Measurements from ENCODE around the gene IGFLR1. TPM values are rescaled to one million over a fixed set of nuclear protein-coding genes. Genes with fewer than 3 reads are reported as not detected.
A peak's percentile ranks its signal among the peaks of the same experiment; 100 is the strongest.

The IGFLR1 gene
- total and polyA plus RNA-seq, 12 donors: 4.9 to 35.3 (median 14.7) TPM

DNA sequence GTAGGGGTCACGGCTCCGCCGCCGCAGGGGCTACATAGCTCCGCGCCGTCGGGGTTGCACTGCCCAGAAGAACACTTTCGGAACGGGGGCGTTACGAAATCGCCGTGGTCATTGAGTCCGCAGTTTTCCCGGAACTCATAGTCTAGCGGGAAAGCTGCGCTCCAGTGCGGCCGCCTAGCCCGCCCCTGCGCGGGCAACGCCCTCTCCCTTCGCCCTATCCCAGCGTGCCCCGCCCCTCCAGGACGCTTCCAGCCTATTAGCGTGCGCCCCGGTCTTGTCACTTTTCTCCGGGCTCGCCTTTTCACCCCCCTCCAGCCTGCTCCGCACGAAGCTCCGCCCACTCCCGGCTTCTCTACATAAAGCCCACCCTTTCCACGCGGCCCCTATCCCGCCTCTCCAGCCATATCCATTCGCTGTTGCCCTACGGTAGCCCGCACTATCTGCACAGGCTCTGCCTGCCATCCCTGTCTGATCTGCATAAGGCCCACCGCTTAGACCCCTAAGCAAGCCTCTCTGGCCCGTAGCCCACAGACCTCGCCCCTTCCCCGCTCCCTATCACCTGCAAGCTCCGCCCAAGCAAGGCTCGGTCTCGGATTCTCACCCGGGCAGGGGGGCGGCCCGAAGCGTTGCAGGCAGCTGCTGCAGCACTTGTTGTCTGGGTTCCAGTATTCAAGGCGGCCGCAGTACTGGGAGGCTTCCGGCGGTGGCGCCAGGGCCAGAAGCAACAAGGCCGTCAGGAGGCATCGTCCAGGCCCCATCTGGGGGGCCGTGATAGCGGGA, 1.6 kb downstream of the IGFLR1 start:
- TF ChIP-seq, protein P1, sequence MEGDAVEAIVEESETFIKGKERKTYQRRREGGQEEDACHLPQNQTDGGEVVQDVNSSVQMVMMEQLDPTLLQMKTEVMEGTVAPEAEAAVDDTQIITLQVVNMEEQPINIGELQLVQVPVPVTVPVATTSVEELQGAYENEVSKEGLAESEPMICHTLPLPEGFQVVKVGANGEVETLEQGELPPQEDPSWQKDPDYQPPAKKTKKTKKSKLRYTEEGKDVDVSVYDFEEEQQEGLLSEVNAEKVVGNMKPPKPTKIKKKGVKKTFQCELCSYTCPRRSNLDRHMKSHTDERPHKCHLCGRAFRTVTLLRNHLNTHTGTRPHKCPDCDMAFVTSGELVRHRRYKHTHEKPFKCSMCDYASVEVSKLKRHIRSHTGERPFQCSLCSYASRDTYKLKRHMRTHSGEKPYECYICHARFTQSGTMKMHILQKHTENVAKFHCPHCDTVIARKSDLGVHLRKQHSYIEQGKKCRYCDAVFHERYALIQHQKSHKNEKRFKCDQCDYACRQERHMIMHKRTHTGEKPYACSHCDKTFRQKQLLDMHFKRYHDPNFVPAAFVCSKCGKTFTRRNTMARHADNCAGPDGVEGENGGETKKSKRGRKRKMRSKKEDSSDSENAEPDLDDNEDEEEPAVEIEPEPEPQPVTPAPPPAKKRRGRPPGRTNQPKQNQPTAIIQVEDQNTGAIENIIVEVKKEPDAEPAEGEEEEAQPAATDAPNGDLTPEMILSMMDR (IDR thresholded peaks at IDR 0.05): peak in 2 of 6 experiments; percentile 24 to 29
- TF ChIP-seq POLR2A (IDR thresholded peaks at IDR 0.05): peak in 1 of 2 donors; percentile 47
- intact Hi-C loops (cut with DNase I): no loop called here
- Histone ChIP-seq H3K4me1 (replicated peaks in 1 of 2) (peaks cover 18 to 34% of the 10 kb centered on the region in 2 donors), H3K27ac (peak overlapping the region; percentile 75 to 95 (median 86)), H3K9me3 (replicated peaks in 1 of 3) (no peaks in the 10 kb centered on the region), H3K4me3 (peak overlapping the region in 3 of 4 donors; percentile 11 to 65 (median 59)), H3K36me3 (replicated peaks in 1 of 2) (peaks cover 0 to 36% of the 10 kb centered on the region in 2 donors), H3K27me3 (no peaks in the 10 kb centered on the region)
- 0 to 1% (median 1%) methylated on average over 31 to 63 of the region's 63 CpGs for WGBS, 4 donors
- peak; percentile 97 to 99 (median 99) for DNase-seq

DNA sequence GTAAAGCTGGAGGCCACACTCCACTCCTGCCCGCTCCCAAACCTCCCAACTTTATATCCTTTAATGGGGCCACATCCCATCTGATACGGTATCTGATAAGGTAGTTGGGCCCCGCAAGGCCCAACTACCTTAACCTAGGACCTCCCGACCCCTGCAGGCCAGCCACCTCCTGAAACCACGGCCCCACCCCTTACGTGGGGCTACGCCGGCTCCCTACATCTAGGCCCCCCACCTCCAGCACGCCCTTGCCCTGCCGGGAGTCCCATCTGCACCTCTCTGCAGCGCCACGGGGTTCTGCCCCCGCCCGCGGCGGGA, 2.2 kb downstream of the IGFLR1 start:
- no peaks in the 10 kb centered on the region for H3K9me3 ChIP-seq (replicated peaks in 1 of 3)
- intact Hi-C loops (cut with DNase I): no loop called here
- DNase-seq: no peak
- WGBS, 4 donors: 3 to 5% (median 4%) methylated on average over 13 to 16 of the region's 16 CpGs; no CpG with 5 or more reads in 1 of the 4 donors
- H3K4me1 ChIP-seq (replicated peaks in 1 of 2): peaks cover 18 to 34% of the 10 kb centered on the region in 2 donors
- peak overlapping the region; percentile 75 to 88 (median 86) for H3K27ac ChIP-seq
- peak overlapping the region in 2 of 4 donors; percentile 11 to 59 for H3K4me3 ChIP-seq
- peaks cover 0 to 41% of the 10 kb centered on the region in 2 donors for H3K36me3 ChIP-seq (replicated peaks in 1 of 2)
- TF ChIP-seq POLR2A (IDR thresholded peaks at IDR 0.05): peak in 1 of 2 donors; percentile 33
- TF ChIP-seq, protein P1 (IDR thresholded peaks at IDR 0.05): no peak
- no peaks in the 10 kb centered on the region for H3K27me3 ChIP-seq

DNA sequence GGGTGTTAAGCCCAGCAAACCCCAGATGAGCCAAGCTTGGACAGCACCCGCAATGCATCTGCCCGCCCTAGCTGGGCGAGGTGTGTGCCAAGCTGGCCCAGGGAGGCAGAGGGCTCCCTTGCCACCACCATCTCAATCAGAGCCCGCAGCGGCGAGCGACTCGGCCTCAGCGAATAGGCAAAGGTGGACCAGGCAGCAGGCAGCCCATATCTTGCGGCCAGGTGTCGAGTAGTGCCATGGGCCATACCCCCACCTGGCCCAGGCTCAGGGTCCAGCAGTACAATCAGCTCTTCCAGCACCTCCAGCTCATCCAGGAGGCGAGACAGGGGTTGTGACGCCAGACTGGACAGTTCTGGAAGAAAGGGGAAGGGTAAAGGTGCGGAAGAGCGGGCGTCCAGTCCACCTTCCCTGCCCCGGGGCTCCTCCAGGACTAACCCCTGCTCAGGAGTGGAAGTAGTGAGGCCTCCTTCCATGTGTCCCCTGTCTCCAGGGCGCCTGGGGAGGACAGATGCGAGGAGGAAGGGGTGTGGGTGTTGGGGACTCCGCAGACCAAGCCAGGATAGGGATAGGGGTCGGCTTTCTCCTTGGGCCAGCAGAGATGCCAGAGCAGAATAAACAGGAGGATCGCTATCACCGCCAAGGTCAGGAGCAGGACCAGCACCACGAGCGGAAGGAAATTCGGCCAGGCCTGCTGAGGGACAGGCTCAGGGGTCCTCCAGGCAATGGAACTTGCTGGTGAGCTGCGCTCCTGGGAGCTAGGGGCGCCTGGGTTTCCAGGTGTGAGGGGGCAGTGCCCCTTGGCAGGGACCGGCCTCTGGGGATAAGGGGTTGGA, 2.8 kb downstream of the IGFLR1 start:
- Histone ChIP-seq H3K4me1 (replicated peaks in 1 of 2) (peaks cover 16 to 32% of the 10 kb centered on the region in 2 donors), H3K36me3 (replicated peaks in 1 of 2) (peaks cover 0 to 45% of the 10 kb centered on the region in 2 donors), H3K4me3 (peak overlapping the region in 1 of 4 donors; percentile 59), H3K27ac (peak overlapping the region; percentile 75 to 88 (median 86)), H3K9me3 (replicated peaks in 1 of 3) (no peaks in the 10 kb centered on the region), H3K27me3 (no peaks in the 10 kb centered on the region)
- 67 to 81% (median 75%) methylated on average over 25 to 29 of the region's 29 CpGs for WGBS, 4 donors
- no peak for TF ChIP-seq POLR2A (IDR thresholded peaks at IDR 0.05)
- TF ChIP-seq, protein P1 (IDR thresholded peaks at IDR 0.05): no peak
- intact Hi-C loops (cut with DNase I): no loop called here
- DNase-seq: peak in 2 of 7 donors; percentile 42 to 44

DNA sequence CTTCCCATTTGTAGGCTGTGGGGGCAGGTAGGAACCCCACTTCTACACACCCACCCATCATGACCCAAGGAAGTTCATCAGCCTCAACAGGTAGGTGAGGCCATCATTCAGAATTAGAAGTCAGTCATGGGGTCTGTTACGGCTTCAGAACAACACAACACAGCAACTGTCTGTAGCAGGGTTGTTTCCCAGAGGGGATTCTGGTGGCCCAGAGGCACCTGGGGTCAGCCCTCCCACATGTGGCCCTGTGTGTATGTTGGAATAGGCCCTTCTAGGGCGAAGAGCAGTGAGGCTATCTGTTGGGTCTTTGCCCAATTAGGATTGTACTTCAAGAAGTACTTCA, 3.4 kb downstream of the IGFLR1 start:
- peak overlapping the region in 1 of 5 donors; percentile 86 for H3K27ac ChIP-seq
- 87 to 100% (median 95%) methylated on average over 1 to 2 of the region's 2 CpGs for WGBS, 4 donors
- intact Hi-C loops (cut with DNase I): no loop called here
- TF ChIP-seq, protein P1 (IDR thresholded peaks at IDR 0.05): no peak
- TF ChIP-seq POLR2A (IDR thresholded peaks at IDR 0.05): no peak
- DNase-seq: no peak
- no peak overlapping the region for H3K4me3 ChIP-seq
- peaks cover 17 to 28% of the 10 kb centered on the region in 2 donors for H3K4me1 ChIP-seq (replicated peaks in 1 of 2)
- no peaks in the 10 kb centered on the region for H3K9me3 ChIP-seq (replicated peaks in 1 of 3)
- peaks cover 0 to 51% of the 10 kb centered on the region in 2 donors for H3K36me3 ChIP-seq (replicated peaks in 1 of 2)
- H3K27me3 ChIP-seq: no peaks in the 10 kb centered on the region

Measured in adrenal gland (tissue), 12 donors.